ENCODE data around the gene CERS1.

GRCh38 chr19:18865973-18866799 lies 29.8 kb downstream of the CERS1 start:
- TF ChIP-seq FOSL1 (IDR thresholded peaks at IDR 0.05; ENCODE audit: low read depth) = no peak
- no peak for TF ChIP-seq EZH2 (IDR thresholded peaks at IDR 0.05)
- TF ChIP-seq, protein P1, sequence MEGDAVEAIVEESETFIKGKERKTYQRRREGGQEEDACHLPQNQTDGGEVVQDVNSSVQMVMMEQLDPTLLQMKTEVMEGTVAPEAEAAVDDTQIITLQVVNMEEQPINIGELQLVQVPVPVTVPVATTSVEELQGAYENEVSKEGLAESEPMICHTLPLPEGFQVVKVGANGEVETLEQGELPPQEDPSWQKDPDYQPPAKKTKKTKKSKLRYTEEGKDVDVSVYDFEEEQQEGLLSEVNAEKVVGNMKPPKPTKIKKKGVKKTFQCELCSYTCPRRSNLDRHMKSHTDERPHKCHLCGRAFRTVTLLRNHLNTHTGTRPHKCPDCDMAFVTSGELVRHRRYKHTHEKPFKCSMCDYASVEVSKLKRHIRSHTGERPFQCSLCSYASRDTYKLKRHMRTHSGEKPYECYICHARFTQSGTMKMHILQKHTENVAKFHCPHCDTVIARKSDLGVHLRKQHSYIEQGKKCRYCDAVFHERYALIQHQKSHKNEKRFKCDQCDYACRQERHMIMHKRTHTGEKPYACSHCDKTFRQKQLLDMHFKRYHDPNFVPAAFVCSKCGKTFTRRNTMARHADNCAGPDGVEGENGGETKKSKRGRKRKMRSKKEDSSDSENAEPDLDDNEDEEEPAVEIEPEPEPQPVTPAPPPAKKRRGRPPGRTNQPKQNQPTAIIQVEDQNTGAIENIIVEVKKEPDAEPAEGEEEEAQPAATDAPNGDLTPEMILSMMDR (IDR thresholded peaks at IDR 0.05 in 2 of 3, conservative IDR thresholded peaks at IDR 0.05 in 1 of 3; ENCODE audit: borderline replicate concordance in 1 of 3, insufficient read depth in 1 of 3, low read depth in 2 of 3, low read length in 2 of 3) = peak; percentile 97 to 99 (median 99)
- TF ChIP-seq TCF7L2 (IDR thresholded peaks at IDR 0.05; ENCODE audit: borderline replicate concordance, extremely low read depth, insufficient read depth, insufficient read length) = no peak
- peak; percentile 74 for TF ChIP-seq RAD21 (IDR thresholded peaks at IDR 0.05; ENCODE audit: low read depth)
- TF ChIP-seq EZH2phosphoT487 (IDR thresholded peaks at IDR 0.05; ENCODE audit: borderline replicate concordance) = no peak
- no peak for TF ChIP-seq YY1 (IDR thresholded peaks at IDR 0.05; ENCODE audit: extremely low read depth, insufficient replicate concordance, low read depth, low read length)
- no peak for TF ChIP-seq POLR2A (IDR thresholded peaks at IDR 0.05; ENCODE audit: borderline replicate concordance, extremely low read depth, insufficient read depth, insufficient read length)
- TF ChIP-seq, protein P2, sequence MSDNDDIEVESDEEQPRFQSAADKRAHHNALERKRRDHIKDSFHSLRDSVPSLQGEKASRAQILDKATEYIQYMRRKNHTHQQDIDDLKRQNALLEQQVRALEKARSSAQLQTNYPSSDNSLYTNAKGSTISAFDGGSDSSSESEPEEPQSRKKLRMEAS (IDR thresholded peaks at IDR 0.05) = 0 out of 2 replicates have a peak, but pooled peaks have one; percentile 54
- TF ChIP-seq JUND (IDR thresholded peaks at IDR 0.05) = no peak
- no peak for TF ChIP-seq REST (IDR thresholded peaks at IDR 0.05; ENCODE audit: low read depth)
- no peak; the same call in 1 of the 2 replicates for TF ChIP-seq POLR2AphosphoS5 (IDR thresholded peaks at IDR 0.05; ENCODE audit: low read depth, low read length)
- no peak for TF ChIP-seq CEBPB (IDR thresholded peaks at IDR 0.05; ENCODE audit: low read depth)

All from HCT116 (cell line).